K562 (cell line): ENCODE data around the gene ACP4. TPM values are rescaled to one million over a fixed set of nuclear protein-coding genes. Genes with fewer than 3 reads are reported as not detected.

Experiments used
- ATAC-seq: fragments of 200-7000 bp; cut with Tn5 transposase; 3 replicates; pipeline ENCODE4 v1.9.1; 2020; ENCODE audit warnings: moderate library complexity
- BruUV-seq: library from RNA; stranded (reverse); fragments of 400-500 nt; replicated peaks from 2 replicates; lab custom pipeline; 2021; lab: Mats Ljungman, UMichigan
- CTCF ChIA-PET: fragments of 300-600 bp; formaldehyde crosslinking; extraction: SDS; loops from one replicate; lab custom pipeline; 2021; ENCODE audit warnings: low intra/inter-chr PET ratio; lab: Yijun Ruan, JAX
- POLR2A ChIA-PET: fragments of 300-600, 350-650 bp; sonication (Branson Sonifier 250); formaldehyde crosslinking; extraction: SDS; loops from one replicate; lab custom pipeline; 2021; ENCODE audit warnings: antibody characterized with exemption, inconsistent platforms; lab: Yijun Ruan, JAX
- DNase-seq, 4 experiments: peaks; one replicate each; pipeline versions ENCODE4 v3.0.0 to v3.0.0-alpha.2; 2011 to 2018; ENCODE audit warnings: low spot score in 3 of 4, mixed read lengths in 3 of 4; ENCODE audit errors: extremely low read depth in 1 of 4
- FAIRE-seq: peaks from 2 replicates; lab custom pipeline; 2011; peaks lifted over from hg19 to GRCh38; lab: Jason Lieb, UNC
- H2AFZ ChIP-seq: 2 replicates; pipeline ENCODE4 v1.6.0; 2011; ENCODE audit warnings: low read depth, low read length, control low read depth, inconsistent platforms
- H3K27ac ChIP-seq: fragments of 200-600 bp; 3 replicates; pipeline ENCODE4 v1.8.0; 2011; ENCODE audit warnings: low read depth, mild to moderate bottlenecking, control low read depth, inconsistent platforms, low read length, moderate library complexity, mixed read lengths; ENCODE audit errors: extremely low read depth
- H3K27me3 ChIP-seq, 2 experiments: fragments of 300-600 bp in 1 of 2; 2 replicates in 1 of 2; 3 replicates in 1 of 2; pipeline versions ENCODE4 v1.6.0 to v1.8.0; 2011; ENCODE audit warnings: inconsistent platforms in 2 of 2, low read length in 2 of 2, mild to moderate bottlenecking in 1 of 2, mixed read lengths in 1 of 2, moderate library complexity in 1 of 2; ENCODE audit not compliant: control insufficient read depth in 2 of 2, insufficient read depth in 2 of 2
- H3K36me3 ChIP-seq: fragments of 300-600 bp; 3 replicates; pipeline ENCODE4 v1.8.0; 2011; ENCODE audit warnings: mild to moderate bottlenecking, low read length, inconsistent platforms; ENCODE audit not compliant: control insufficient read depth, insufficient read depth
- H3K4me1 ChIP-seq, 2 experiments: fragments of 200-600 bp in 1 of 2; replicated peaks in 1 of 2; 2 replicates in 1 of 2; 3 replicates in 1 of 2; pipeline versions ENCODE4 v1.5.1 to v1.8.0; 2011; ENCODE audit warnings: inconsistent platforms in 2 of 2, low read length in 2 of 2, mild to moderate bottlenecking in 1 of 2, mixed read lengths in 1 of 2, moderate library complexity in 1 of 2; ENCODE audit not compliant: control insufficient read depth in 2 of 2, insufficient read depth in 2 of 2
- H3K4me2 ChIP-seq: 2 replicates; pipeline ENCODE4 v1.6.1; 2011; ENCODE audit warnings: low read length, control low read depth, inconsistent platforms, mixed read lengths; ENCODE audit not compliant: insufficient read depth
- H3K4me3 ChIP-seq: fragments of 200-600 bp; sonication (generic), shearing (Covaris generic); 2 replicates; pipeline ENCODE4 v1.5.1; 2016; ENCODE audit warnings: control low read depth, inconsistent platforms
- H3K79me2 ChIP-seq: fragments of 200-600 bp; 3 replicates; pipeline ENCODE4 v1.8.0; 2011; ENCODE audit warnings: low read length, inconsistent platforms; ENCODE audit not compliant: control insufficient read depth, insufficient read depth
- H3K9ac ChIP-seq, 2 experiments: 2 replicates each; pipeline versions ENCODE4 v1.6.0 to v1.6.1; 2011; ENCODE audit warnings: low read depth in 2 of 2, low read length in 2 of 2, control low read depth in 1 of 2, inconsistent platforms in 1 of 2, mild to moderate bottlenecking in 1 of 2, mixed read lengths in 1 of 2; ENCODE audit not compliant: insufficient read depth in 1 of 2
- H3K9me1 ChIP-seq: one replicate; pipeline ENCODE4 v1.6.0; 2011; ENCODE audit warnings: inconsistent platforms, mild to moderate bottlenecking, low read length, moderate library complexity; ENCODE audit not compliant: control insufficient read depth, insufficient read depth
- H3K9me3 ChIP-seq: replicated peaks from 2 replicates; pipeline ENCODE4 v1.5.1; 2011; ENCODE audit warnings: low read depth, low read length, inconsistent platforms; ENCODE audit not compliant: control insufficient read depth, insufficient read depth
- H4K20me1 ChIP-seq: replicated peaks from 2 replicates; pipeline ENCODE4 v1.6.1; 2011; ENCODE audit warnings: low read length, inconsistent platforms, mixed read lengths; ENCODE audit not compliant: control insufficient read depth, insufficient read depth
- CEBPZ ChIP-seq: fragments of 150-350 bp; IDR thresholded peaks from 2 replicates; pipeline ENCODE4 v1.6.1; 2014; ENCODE audit warnings: low read depth, mild to moderate bottlenecking, low read length, borderline replicate concordance
- CHCHD3 ChIP-seq: fragments of 250-450 bp; sonication (Bioruptor Pico); IDR thresholded peaks from 2 replicates; pipeline ENCODE4 v2.1.2; 2022; ENCODE audit warnings: mild to moderate bottlenecking
- CXXC5 ChIP-seq: fragments of 250-450 bp; sonication (Bioruptor Pico); IDR thresholded peaks from 2 replicates; pipeline ENCODE4 v1.8.0; 2022; ENCODE audit warnings: inconsistent platforms, mild to moderate bottlenecking, moderate library complexity
- DMBX1 ChIP-seq: fragments of 250-450 bp; sonication (Bioruptor Pico); IDR thresholded peaks from 2 replicates; pipeline ENCODE4 v1.8.0; 2022; ENCODE audit warnings: inconsistent platforms, mild to moderate bottlenecking, moderate library complexity, borderline replicate concordance
- GTF2A2 ChIP-seq: IDR thresholded peaks from 2 replicates; pipeline ENCODE4 v1.6.1; 2016; ENCODE audit warnings: mild to moderate bottlenecking, missing genetic modification characterization, missing compliant biosample characterization
- HMBOX1 ChIP-seq: sonication (generic); IDR thresholded peaks from 2 replicates; pipeline ENCODE4 v1.6.1; 2016
- KDM5B ChIP-seq: fragments of 200-600 bp; sonication (generic); IDR thresholded peaks from 2 replicates; pipeline ENCODE4 v1.6.1; 2012; ENCODE audit warnings: low read depth, mild to moderate bottlenecking, moderate library complexity, low read length, control low read depth, inconsistent platforms; ENCODE audit not compliant: insufficient replicate concordance
- MECOM ChIP-seq: fragments of 250-450 bp; sonication (Bioruptor Pico); IDR thresholded peaks from 2 replicates; pipeline ENCODE4 v1.8.0; 2022; ENCODE audit warnings: inconsistent platforms
- NR2C1 ChIP-seq, 2 experiments: fragments of 450-650 bp; IDR thresholded peaks; 2 replicates each; pipeline ENCODE4 v1.6.1; 2017; ENCODE audit warnings: mild to moderate bottlenecking in 2 of 2, antibody characterized with exemption in 1 of 2, inconsistent platforms in 1 of 2, missing compliant biosample characterization in 1 of 2, missing genetic modification characterization in 1 of 2
- PTRF ChIP-seq: fragments of 450-650 bp; IDR thresholded peaks from 2 replicates; pipeline ENCODE4 v1.6.1; 2016; ENCODE audit warnings: mild to moderate bottlenecking, missing genetic modification characterization, missing compliant biosample characterization
- PURB ChIP-seq: sonication (generic); formaldehyde crosslinking; IDR thresholded peaks from 2 replicates; pipeline ENCODE4 v1.9.0; 2021; ENCODE audit warnings: low read depth, mild to moderate bottlenecking, missing genetic modification reagents
- ZBTB17 ChIP-seq: fragments of 450-650 bp; formaldehyde crosslinking; IDR thresholded peaks from 2 replicates; pipeline ENCODE4 v1.4.0; 2020; ENCODE audit warnings: mild to moderate bottlenecking
- ZKSCAN1 ChIP-seq: fragments of 150-350 bp; IDR thresholded peaks from 2 replicates; pipeline ENCODE4 v1.6.1; 2016; ENCODE audit warnings: low read depth, low read length
- ZNF551 ChIP-seq: fragments of 250-450 bp; sonication (Bioruptor Pico); IDR thresholded peaks from 2 replicates; pipeline ENCODE4 v1.5.0; 2021; ENCODE audit warnings: mild to moderate bottlenecking, moderate library complexity
- WGBS: fragments of 100-300 bp; shearing (Covaris generic); methylation state at CpG from one replicate; pipeline ENCODE4 v1.1.6; 2016; ENCODE audit warnings: low coverage, mixed read lengths; ENCODE audit not compliant: insufficient coverage; ENCODE audit errors: missing lambda C conversion rate; 5-methylcytosine and 5-hydroxymethylcytosine counted together
- in situ Hi-C: fragments of 300-500 bp; cut with MboI; formaldehyde crosslinking; loops from 4 replicates; pipeline ENCODE4 v1.15.0; 2018; ENCODE audit warnings: inconsistent platforms, mixed read lengths
- intact Hi-C: fragments of 100-400 bp; cut with micrococcal nuclease; formaldehyde crosslinking; loops from 2 replicates; pipeline ENCODE4 v1.14.2; 2022
- polyA plus RNA-seq, 8 experiments: library from polyadenylated mRNA; depleted of rRNA in 4 of 8; stranded (reverse) in 5 of 8; unstranded in 3 of 8; fragments of >200 nt; fragmentation: Nextera tagmentation in 2 of 8; fragmentation: Illumina TruSeq in 1 of 8; extraction: Ambion mirVana in 2 of 8; extraction: Trizol in 1 of 8; gene quantifications; 2 replicates each; pipeline versions ENCODE4 v1.2.1 to v1.2.3, GENCODE V29; 2011 to 2014; ENCODE audit warnings: inconsistent platforms in 1 of 8, missing spikeins in 1 of 8
- total RNA-seq, 7 experiments: library from RNA; depleted of rRNA in 6 of 7; stranded (reverse); fragments of >200 nt in 6 of 7; fragmentation: Illumina TruSeq in 2 of 7; extraction: Trizol in 2 of 7; gene quantifications; 2 replicates each; pipeline versions ENCODE4 v1.2.1 to v1.2.3, GENCODE V29; 2011 to 2021; ENCODE audit warnings: low replicate concordance in 1 of 7
- TF ChIP-seq, protein P1 (sequence below): fragments of 450-650 bp; conservative IDR thresholded peaks from 2 replicates; pipeline ENCODE4 v1.6.1; 2016; ENCODE audit warnings: missing genetic modification characterization, low read depth, mild to moderate bottlenecking, missing compliant biosample characterization, moderate library complexity
- TF ChIP-seq, protein P2 (sequence below): fragments of 250-450 bp; sonication (Bioruptor Pico); IDR thresholded peaks from 2 replicates; pipeline ENCODE4 v1.5.0; 2021

Gene ACP4
- total and polyA plus RNA-seq, 9 of the 15 experiments (the other 6 are each of a cell fraction or from before 2014, with no cell fraction given): not detected

DNA sequence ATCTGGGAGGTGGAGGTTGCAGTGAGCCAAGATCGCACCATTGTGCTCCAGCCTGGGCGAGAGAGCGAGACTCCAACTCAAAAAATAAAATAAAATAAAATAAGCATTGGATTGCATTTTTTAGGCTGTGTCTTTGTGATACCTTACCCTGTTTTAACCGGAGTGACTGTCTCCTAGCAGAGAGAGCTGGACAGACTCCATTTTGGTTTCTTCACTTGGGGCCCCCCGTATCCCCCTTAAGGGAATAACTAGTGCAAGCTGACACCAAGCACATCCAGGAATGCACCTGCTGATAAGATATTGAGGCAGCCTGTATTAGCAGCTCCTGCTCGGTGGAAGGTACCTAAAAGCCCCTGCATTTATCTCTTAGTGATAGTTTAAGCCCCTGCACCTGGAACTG, 40.7 kb upstream of the ACP4 start (continued):
- TF ChIP-seq DMBX1: peak; percentile 76
- no peak for TF ChIP-seq NR2C1 (IDR thresholded peaks at IDR 0.05)
- TF ChIP-seq NR2C1 (tag; IDR thresholded peaks at IDR 0.05): 0 out of 2 replicates have a peak, but pooled peaks have one; percentile 52
- TF ChIP-seq MECOM (CRISPR knock-in tag): 0 out of 2 replicates have a peak, but pooled peaks have one; percentile 16
- peak; percentile 81 for TF ChIP-seq PTRF (tag)
- 0 out of 2 replicates have a peak, but pooled peaks have one; percentile 31 for TF ChIP-seq GTF2A2 (tag)
- peak; percentile 50 for TF ChIP-seq CXXC5 (CRISPR knock-in tag)
- TF ChIP-seq, protein P1, sequence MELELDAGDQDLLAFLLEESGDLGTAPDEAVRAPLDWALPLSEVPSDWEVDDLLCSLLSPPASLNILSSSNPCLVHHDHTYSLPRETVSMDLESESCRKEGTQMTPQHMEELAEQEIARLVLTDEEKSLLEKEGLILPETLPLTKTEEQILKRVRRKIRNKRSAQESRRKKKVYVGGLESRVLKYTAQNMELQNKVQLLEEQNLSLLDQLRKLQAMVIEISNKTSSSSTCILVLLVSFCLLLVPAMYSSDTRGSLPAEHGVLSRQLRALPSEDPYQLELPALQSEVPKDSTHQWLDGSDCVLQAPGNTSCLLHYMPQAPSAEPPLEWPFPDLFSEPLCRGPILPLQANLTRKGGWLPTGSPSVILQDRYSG (tag): 0 out of 2 replicates have a peak, but pooled peaks have one; percentile 65
- TF ChIP-seq CHCHD3 (CRISPR knock-in tag): no peak

GRCh38 chr19:50750010-50750409, 40.2 kb upstream of the ACP4 start:
- POLR2A ChIA-PET: interaction anchor here (1.2 kb wide), 1 partner anchor 10 kb away, joined by 4 read pairs; no protein-coding TSS in a partner anchor
- no peak for TF ChIP-seq ZKSCAN1
- no peak for TF ChIP-seq ZBTB17
- no peak for TF ChIP-seq HMBOX1
- TF ChIP-seq PURB: no peak
- TF ChIP-seq ZNF551 (CRISPR knock-in tag): no peak
- TF ChIP-seq KDM5B: no peak
- no peak for TF ChIP-seq CEBPZ
- TF ChIP-seq, protein P2, sequence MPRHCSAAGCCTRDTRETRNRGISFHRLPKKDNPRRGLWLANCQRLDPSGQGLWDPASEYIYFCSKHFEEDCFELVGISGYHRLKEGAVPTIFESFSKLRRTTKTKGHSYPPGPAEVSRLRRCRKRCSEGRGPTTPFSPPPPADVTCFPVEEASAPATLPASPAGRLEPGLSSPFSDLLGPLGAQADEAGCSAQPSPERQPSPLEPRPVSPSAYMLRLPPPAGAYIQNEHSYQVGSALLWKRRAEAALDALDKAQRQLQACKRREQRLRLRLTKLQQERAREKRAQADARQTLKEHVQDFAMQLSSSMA (CRISPR knock-in tag): no peak

More at GRCh38 chr19:50750010-50750409, 40.2 kb upstream of the ACP4 start:
- Histone ChIP-seq H3K79me2 (no peaks in the 10 kb centered on the region), H3K9me1 (no peaks in the 10 kb centered on the region), H3K27ac (no peak overlapping the region), H3K9ac (no peak overlapping the region), H4K20me1 (no peaks in the 10 kb centered on the region), H2AFZ (peak overlapping the region; percentile 38; the same call in 1 of the 2 replicates), H3K36me3 (no peaks in the 10 kb centered on the region), H3K9me3 (peaks cover 4% of the 10 kb centered on the region; the same call in 1 of the 2 replicates), H3K4me1 (peaks cover 11 to 12% of the 10 kb centered on the region in 2 experiments; a peak in 3 of 5 replicates), H3K27me3 (no peaks in the 10 kb centered on the region), H3K4me2 (no peak overlapping the region), H3K4me3 (no peak overlapping the region)
- intact Hi-C loops: no loop called here
- BruUV-seq: no TSS peak
- in situ Hi-C loops: no loop called here
- no peak for FAIRE-seq
- no peak for DNase-seq
- WGBS: 75% methylated on average over 15 of the region's 15 CpGs
- CTCF ChIA-PET: no interaction called here
- no peak for ATAC-seq
